ENCODE measurements around the gene LRRC1. TPM values are rescaled to one million over a fixed set of nuclear protein-coding genes. Genes with fewer than 3 reads are reported as not detected.
A peak's percentile ranks its signal among the peaks of the same experiment; 100 is the strongest.

Gene LRRC1
- total and polyA plus RNA-seq, 2 of the 13 experiments (the other 11 are each of a cell fraction or from before 2014, with no cell fraction given) = 15.6 to 27.7 TPM

DNA sequence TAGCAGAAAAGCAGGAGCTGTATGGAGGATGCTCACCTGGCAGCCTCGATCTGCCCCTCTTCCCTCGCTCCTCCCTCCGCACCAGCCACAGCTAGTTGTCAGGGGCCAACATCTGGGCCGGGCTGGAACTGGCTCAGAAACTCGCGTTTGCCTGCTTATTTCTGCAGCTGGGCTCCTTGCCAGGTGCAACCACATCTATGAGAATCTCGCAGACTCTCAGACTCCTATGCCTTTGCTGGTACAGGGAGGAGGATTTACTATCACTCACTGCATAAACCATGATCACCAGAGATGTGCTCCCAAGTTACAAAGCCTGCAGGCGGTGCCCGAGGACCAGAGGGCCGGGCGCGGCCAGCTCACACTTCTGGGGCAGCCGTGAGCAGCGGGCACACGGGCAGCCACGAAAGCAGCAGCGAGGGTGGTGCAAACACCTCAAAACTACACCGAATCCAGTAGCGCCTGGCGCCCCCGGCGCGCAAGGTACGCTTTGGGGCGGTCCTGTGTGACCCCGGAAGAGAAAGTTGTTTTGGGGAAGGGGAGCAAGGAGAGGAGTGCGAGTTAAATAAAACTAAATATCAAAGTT is 577 bp upstream of the LRRC1 start (continued):
- TF ChIP-seq, protein P1, sequence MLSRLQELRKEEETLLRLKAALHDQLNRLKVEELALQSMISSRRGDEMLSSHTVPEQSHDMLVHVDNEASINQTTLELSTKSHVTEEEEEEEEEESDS (CRISPR knock-in tag; IDR thresholded peaks at IDR 0.05; ENCODE audit: borderline replicate concordance) = peak; percentile 22; the same call in 1 of the 2 replicates
- TF ChIP-seq ZNF607 (CRISPR knock-in tag; IDR thresholded peaks at IDR 0.05; ENCODE audit: borderline replicate concordance) = no peak
- TF ChIP-seq MEIS1 (CRISPR knock-in tag; IDR thresholded peaks at IDR 0.05; ENCODE audit: borderline replicate concordance) = 0 out of 2 replicates have a peak, but pooled peaks have one; percentile 9
- no peak; the same call in 1 of the 2 replicates for TF ChIP-seq POGK (CRISPR knock-in tag; conservative IDR thresholded peaks at IDR 0.05)
- peak; percentile 48; the same call in 1 of the 2 replicates for TF ChIP-seq CHD2 (IDR thresholded peaks at IDR 0.05; ENCODE audit: low read depth, low read length)
- TF ChIP-seq IKZF1 (IDR thresholded peaks at IDR 0.05) = no peak
- peak; percentile 67 for TF ChIP-seq ZNF232 (CRISPR knock-in tag; IDR thresholded peaks at IDR 0.05; ENCODE audit: borderline replicate concordance)
- TF ChIP-seq FOXA1 (IDR thresholded peaks at IDR 0.05) = no peak
- TF ChIP-seq FOXA1 (CRISPR knock-in tag; IDR thresholded peaks at IDR 0.05) = 0 out of 2 replicates have a peak, but pooled peaks have one; percentile 8
- no peak for TF ChIP-seq PPARG (CRISPR knock-in tag; conservative IDR thresholded peaks at IDR 0.05)
- no peak for TF ChIP-seq MIXL1 (CRISPR knock-in tag; IDR thresholded peaks at IDR 0.05)
- TF ChIP-seq HOXA7 (CRISPR knock-in tag; IDR thresholded peaks at IDR 0.05) = no peak
- no peak for TF ChIP-seq ZFP36L1 (CRISPR knock-in tag; IDR thresholded peaks at IDR 0.05)
- TF ChIP-seq, protein P2, sequence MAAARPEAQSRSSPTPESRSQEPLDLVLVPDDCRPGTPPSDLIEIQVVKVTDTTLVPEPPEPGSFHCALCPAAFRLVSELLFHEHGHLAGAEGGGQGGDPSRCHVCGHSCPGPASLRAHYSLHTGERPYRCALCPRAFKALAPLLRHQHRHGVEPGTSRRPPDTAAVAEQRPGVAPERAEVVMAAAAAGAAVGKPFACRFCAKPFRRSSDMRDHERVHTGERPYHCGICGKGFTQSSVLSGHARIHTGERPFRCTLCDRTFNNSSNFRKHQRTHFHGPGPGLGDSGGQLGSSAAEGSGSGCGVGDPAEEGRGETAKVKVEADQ (CRISPR knock-in tag; IDR thresholded peaks at IDR 0.05; ENCODE audit: borderline replicate concordance) = no peak
- TF ChIP-seq ZNF839 (CRISPR knock-in tag; IDR thresholded peaks at IDR 0.05; ENCODE audit: borderline replicate concordance) = peak; percentile 28; the same call in 1 of the 2 replicates
- TF ChIP-seq ZNF512B (CRISPR knock-in tag; IDR thresholded peaks at IDR 0.05; ENCODE audit: borderline replicate concordance) = peak; percentile 44; the same call in 1 of the 2 replicates
- TF ChIP-seq, protein P3, sequence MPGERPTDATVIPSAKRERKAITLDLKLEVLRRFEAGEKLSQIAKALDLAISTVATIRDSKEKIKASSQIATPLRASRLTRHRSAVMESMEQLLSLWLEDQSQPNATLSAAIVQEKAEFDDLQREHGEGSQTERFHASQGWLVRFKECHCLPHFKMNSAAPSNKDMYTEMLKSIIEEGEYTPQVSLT (CRISPR knock-in tag; IDR thresholded peaks at IDR 0.05; ENCODE audit: borderline replicate concordance, low read depth) = peak; percentile 18; the same call in 1 of the 2 replicates
- no peak for TF ChIP-seq ONECUT2 (CRISPR knock-in tag; IDR thresholded peaks at IDR 0.05)
- TF ChIP-seq EP300 (IDR thresholded peaks at IDR 0.05; ENCODE audit: low read depth in 2 of 2, low read length in 2 of 2) = 0 out of 4 replicates have a peak, but pooled peaks of 1 of the 2 experiments have one; percentile 11
- no peak for TF ChIP-seq EP300 (CRISPR knock-in tag; IDR thresholded peaks at IDR 0.05; ENCODE audit: borderline replicate concordance)
- peak; percentile 67; the same call in 1 of the 2 replicates for TF ChIP-seq MZF1 (CRISPR knock-in tag; IDR thresholded peaks at IDR 0.05; ENCODE audit: borderline replicate concordance)
- TF ChIP-seq, protein P4, sequence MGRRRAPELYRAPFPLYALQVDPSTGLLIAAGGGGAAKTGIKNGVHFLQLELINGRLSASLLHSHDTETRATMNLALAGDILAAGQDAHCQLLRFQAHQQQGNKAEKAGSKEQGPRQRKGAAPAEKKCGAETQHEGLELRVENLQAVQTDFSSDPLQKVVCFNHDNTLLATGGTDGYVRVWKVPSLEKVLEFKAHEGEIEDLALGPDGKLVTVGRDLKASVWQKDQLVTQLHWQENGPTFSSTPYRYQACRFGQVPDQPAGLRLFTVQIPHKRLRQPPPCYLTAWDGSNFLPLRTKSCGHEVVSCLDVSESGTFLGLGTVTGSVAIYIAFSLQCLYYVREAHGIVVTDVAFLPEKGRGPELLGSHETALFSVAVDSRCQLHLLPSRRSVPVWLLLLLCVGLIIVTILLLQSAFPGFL (CRISPR knock-in tag; IDR thresholded peaks at IDR 0.05) = no peak
- TF ChIP-seq FOXK1 (CRISPR knock-in tag; IDR thresholded peaks at IDR 0.05; ENCODE audit: borderline replicate concordance, low read depth) = 0 out of 2 replicates have a peak, but pooled peaks have one; percentile 10

Data from HepG2 (cell line).